Omental fat pad (tissue), 4 donors: ENCODE measurements around the gene GDNF. TPM values are rescaled to one million over a fixed set of nuclear protein-coding genes. Genes with fewer than 3 reads are reported as not detected.

Experiments used
- ATAC-seq: fragments of 150-250 bp; one replicate; pipeline ENCODE4 v1.9.1; 2016; ENCODE audit warnings: mild to moderate bottlenecking, moderate library complexity; ENCODE audit not compliant: low FRiP score
- DNase-seq: peaks from one replicate; pipeline ENCODE4 v3.0.0-alpha.2; 2019; ENCODE audit warnings: low spot score
- CTCF ChIP-seq, 3 donors: fragments of 450-650 bp; IDR thresholded peaks; one replicate each; pipeline ENCODE4 v1.5.1; 2016 to 2017; ENCODE audit warnings: antibody characterized with exemption in 3 of 3, mild to moderate bottlenecking in 3 of 3, moderate library complexity in 2 of 3
- total RNA-seq, 4 donors: library from RNA; depleted of rRNA; stranded (reverse); fragments of >200 nt; gene quantifications; one replicate each; pipeline ENCODE4 v1.1.0, GENCODE V29; 2016

The GDNF gene
- total RNA-seq, 4 donors from 2014 or later = 0.13 TPM; not detected in 3

- no peak for TF ChIP-seq CTCF (IDR thresholded peaks at IDR 0.05)
These were observed 5.1 kb downstream of the GDNF start for GRCh38 chr5:37834542-37835379.

DNA sequence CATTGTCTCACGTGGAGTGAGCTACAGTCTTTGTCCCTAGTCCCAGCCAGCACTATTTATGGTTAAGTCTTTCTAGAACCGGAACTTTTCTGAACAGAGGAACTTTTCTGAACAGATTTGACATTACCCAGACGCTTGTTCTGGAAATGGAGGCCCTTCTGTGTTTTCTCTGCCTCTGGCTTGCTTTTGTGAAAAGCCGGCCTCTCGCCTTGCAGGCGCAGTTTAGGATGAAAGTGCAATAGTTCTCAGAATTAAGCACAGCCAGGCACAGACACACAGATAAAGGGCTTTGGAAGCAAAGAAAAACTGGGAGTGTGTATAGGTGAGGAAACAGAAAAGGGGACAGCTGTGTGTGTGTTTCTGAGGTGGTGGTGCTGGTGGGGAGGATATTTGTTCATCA is 5.9 kb downstream of the GDNF start:
- no peak for TF ChIP-seq CTCF (IDR thresholded peaks at IDR 0.05)
- ATAC-seq = no peak

More at GRCh38 chr5:37834542-37835379, 5.1 kb downstream of the GDNF start:
- ATAC-seq = no peak
- DNase-seq = no peak

GRCh38 chr5:37831821-37832534 is 7.9 kb downstream of the GDNF start:
- no peak for TF ChIP-seq CTCF (IDR thresholded peaks at IDR 0.05)
- no peak for DNase-seq
- no peak for ATAC-seq

More for the DNA sequence above, 5.9 kb downstream of the GDNF start:
- DNase-seq = no peak

GRCh38 chr5:37830348-37830747 is 9.5 kb downstream of the GDNF start:
- DNase-seq = no peak
- ATAC-seq = no peak
- no peak for TF ChIP-seq CTCF (IDR thresholded peaks at IDR 0.05)

- DNase-seq (no peak), ATAC-seq (no peak)
- TF ChIP-seq CTCF (IDR thresholded peaks at IDR 0.05) = no peak
These were observed 14.4 kb downstream of the GDNF start for GRCh38 chr5:37825334-37825915.

GRCh38 chr5:37823433-37824152 is 16.2 kb downstream of the GDNF start:
- TF ChIP-seq CTCF (IDR thresholded peaks at IDR 0.05) = no peak
- ATAC-seq = no peak
- no peak for DNase-seq
